Measurements from ENCODE around the gene FKRP. TPM values are rescaled to one million over a fixed set of nuclear protein-coding genes. Genes with fewer than 3 reads are reported as not detected.

Gene FKRP
- total RNA-seq, 1 experiment from 2014 or later: 23.9 TPM

GRCh38 chr19:46713781-46714443 is 31.9 kb upstream of the FKRP start:
- Mint-ChIP-seq H3K4me1 (ENCODE audit: insufficient read depth, unreplicated experiment) (no peaks in the 10 kb centered on the region), H3K36me3 (ENCODE audit: insufficient read depth, unreplicated experiment) (peaks cover 32% of the 10 kb centered on the region), H3K4me3 (ENCODE audit: unreplicated experiment) (peak overlapping the region; percentile 97), H3K9me3 (ENCODE audit: unreplicated experiment) (no peaks in the 10 kb centered on the region), H3K27me3 (ENCODE audit: insufficient read depth, unreplicated experiment) (no peaks in the 10 kb centered on the region), H3K27ac (ENCODE audit: low read depth, unreplicated experiment) (peak overlapping the region; percentile 99)
- POLR2A ChIA-PET: interaction anchor here (0.7 to 5.0 kb wide), 9 partner anchors 12 to 399 kb away, joined by 3 to 40 read pairs (median 5); partner anchors contain the start of genes CALM3, FKRP and ZC3H4
- intact Hi-C loops (cut with micrococcal nuclease): no loop called here
- TF ChIP-seq, protein P1, sequence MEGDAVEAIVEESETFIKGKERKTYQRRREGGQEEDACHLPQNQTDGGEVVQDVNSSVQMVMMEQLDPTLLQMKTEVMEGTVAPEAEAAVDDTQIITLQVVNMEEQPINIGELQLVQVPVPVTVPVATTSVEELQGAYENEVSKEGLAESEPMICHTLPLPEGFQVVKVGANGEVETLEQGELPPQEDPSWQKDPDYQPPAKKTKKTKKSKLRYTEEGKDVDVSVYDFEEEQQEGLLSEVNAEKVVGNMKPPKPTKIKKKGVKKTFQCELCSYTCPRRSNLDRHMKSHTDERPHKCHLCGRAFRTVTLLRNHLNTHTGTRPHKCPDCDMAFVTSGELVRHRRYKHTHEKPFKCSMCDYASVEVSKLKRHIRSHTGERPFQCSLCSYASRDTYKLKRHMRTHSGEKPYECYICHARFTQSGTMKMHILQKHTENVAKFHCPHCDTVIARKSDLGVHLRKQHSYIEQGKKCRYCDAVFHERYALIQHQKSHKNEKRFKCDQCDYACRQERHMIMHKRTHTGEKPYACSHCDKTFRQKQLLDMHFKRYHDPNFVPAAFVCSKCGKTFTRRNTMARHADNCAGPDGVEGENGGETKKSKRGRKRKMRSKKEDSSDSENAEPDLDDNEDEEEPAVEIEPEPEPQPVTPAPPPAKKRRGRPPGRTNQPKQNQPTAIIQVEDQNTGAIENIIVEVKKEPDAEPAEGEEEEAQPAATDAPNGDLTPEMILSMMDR (IDR thresholded peaks at IDR 0.05; ENCODE audit: unreplicated experiment): no peak
- peak; percentile 96 for DNase-seq (ENCODE audit: unreplicated experiment)
- CTCF ChIA-PET: interaction anchor here (0.7 to 4.1 kb wide), 4 partner anchors 9 to 676 kb away, joined by 3 to 25 read pairs (median 10); partner anchors contain the start of gene DACT3
- BruUV-seq (replicated peaks): no TSS peak

DNA sequence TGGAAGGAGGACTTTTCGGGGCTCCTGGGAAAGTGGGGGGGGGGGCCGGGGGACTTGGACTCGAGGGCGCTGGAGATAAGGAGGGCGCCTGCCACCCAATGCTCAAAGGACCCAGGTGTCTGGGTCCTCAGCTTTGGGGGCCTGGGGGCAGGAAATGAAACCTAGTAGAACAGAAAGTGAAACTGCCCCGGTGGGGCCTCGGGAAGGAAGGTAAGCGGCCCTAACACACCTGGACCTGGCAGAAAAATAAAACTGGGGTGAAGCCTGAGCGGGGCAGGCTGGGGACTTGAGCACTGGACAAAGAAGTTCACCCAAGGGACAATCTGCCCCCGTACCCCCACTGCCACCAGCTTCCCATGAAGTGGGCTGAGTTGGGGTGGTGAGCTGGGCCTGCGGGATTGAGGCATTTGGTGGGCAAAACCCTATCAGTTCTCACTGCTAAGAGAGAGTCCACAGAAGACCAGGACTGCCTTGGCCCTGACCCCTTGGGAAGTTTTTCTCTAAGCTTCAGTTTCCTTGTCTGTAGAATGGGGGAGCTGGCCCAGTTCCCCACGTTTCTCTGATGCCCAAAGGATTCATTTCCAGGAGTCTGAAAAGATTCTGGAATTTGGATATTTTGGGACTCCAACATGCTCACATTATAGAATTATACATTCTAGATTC is 31.3 kb upstream of the FKRP start:
- H3K27ac Mint-ChIP-seq (ENCODE audit: low read depth, unreplicated experiment): peak overlapping the region; percentile 99
- no peaks in the 10 kb centered on the region for H3K27me3 Mint-ChIP-seq (ENCODE audit: insufficient read depth, unreplicated experiment)
- no peaks in the 10 kb centered on the region for H3K9me3 Mint-ChIP-seq (ENCODE audit: unreplicated experiment)
- H3K4me3 Mint-ChIP-seq (ENCODE audit: unreplicated experiment): peak overlapping the region; percentile 97
- H3K4me1 Mint-ChIP-seq (ENCODE audit: insufficient read depth, unreplicated experiment): no peaks in the 10 kb centered on the region
- peaks cover 26% of the 10 kb centered on the region for H3K36me3 Mint-ChIP-seq (ENCODE audit: insufficient read depth, unreplicated experiment)
- no peak for DNase-seq (ENCODE audit: unreplicated experiment)
- POLR2A ChIA-PET: interaction anchor here (0.7 to 5.0 kb wide), 14 partner anchors 8 to 399 kb away, joined by 3 to 40 read pairs (median 4); partner anchors contain the start of genes CALM3, FKRP and ZC3H4
- intact Hi-C loops (cut with micrococcal nuclease): no loop called here
- TF ChIP-seq, protein P1 (IDR thresholded peaks at IDR 0.05; ENCODE audit: unreplicated experiment): no peak
- CTCF ChIA-PET: interaction anchor here (0.5 to 4.1 kb wide), 7 partner anchors 10 to 677 kb away, joined by 3 to 25 read pairs (median 6); partner anchors contain the start of gene DACT3
- TSS peak; percentile 65 for BruUV-seq (replicated peaks)

- Mint-ChIP-seq H3K4me3 (ENCODE audit: unreplicated experiment) (peak overlapping the region; percentile 97), H3K4me1 (ENCODE audit: insufficient read depth, unreplicated experiment) (no peaks in the 10 kb centered on the region), H3K9me3 (ENCODE audit: unreplicated experiment) (no peaks in the 10 kb centered on the region), H3K27me3 (ENCODE audit: insufficient read depth, unreplicated experiment) (no peaks in the 10 kb centered on the region), H3K36me3 (ENCODE audit: insufficient read depth, unreplicated experiment) (peaks cover 19% of the 10 kb centered on the region), H3K27ac (ENCODE audit: low read depth, unreplicated experiment) (peak overlapping the region; percentile 99)
- CTCF ChIA-PET: interaction anchor here (1.2 to 4.1 kb wide), 5 partner anchors 11 to 125 kb away, joined by 3 to 25 read pairs (median 8); partner anchors contain the start of gene DACT3
- intact Hi-C loops (cut with micrococcal nuclease): no loop called here
- DNase-seq (ENCODE audit: unreplicated experiment): no peak
- BruUV-seq (replicated peaks): no TSS peak
- TF ChIP-seq, protein P1 (IDR thresholded peaks at IDR 0.05; ENCODE audit: unreplicated experiment): no peak
- POLR2A ChIA-PET: interaction anchor here (0.7 to 5.0 kb wide), 11 partner anchors 8 to 264 kb away, joined by 3 to 40 read pairs (median 4); partner anchors contain the start of genes CALM3 and FKRP
Measured at GRCh38 chr19:46715620-46715974, 30.3 kb upstream of the FKRP start.
